CD4-positive, alpha-beta T cell treated with Interleukin-1 beta for 1 hour (primary cell): ENCODE measurements around the gene HECTD4.

Source experiments
- DNase-seq, 2 donors: peaks; one replicate each; pipeline ENCODE4 v3.0.0-alpha.2; 2020 to 2022

Gene HECTD4

DNA sequence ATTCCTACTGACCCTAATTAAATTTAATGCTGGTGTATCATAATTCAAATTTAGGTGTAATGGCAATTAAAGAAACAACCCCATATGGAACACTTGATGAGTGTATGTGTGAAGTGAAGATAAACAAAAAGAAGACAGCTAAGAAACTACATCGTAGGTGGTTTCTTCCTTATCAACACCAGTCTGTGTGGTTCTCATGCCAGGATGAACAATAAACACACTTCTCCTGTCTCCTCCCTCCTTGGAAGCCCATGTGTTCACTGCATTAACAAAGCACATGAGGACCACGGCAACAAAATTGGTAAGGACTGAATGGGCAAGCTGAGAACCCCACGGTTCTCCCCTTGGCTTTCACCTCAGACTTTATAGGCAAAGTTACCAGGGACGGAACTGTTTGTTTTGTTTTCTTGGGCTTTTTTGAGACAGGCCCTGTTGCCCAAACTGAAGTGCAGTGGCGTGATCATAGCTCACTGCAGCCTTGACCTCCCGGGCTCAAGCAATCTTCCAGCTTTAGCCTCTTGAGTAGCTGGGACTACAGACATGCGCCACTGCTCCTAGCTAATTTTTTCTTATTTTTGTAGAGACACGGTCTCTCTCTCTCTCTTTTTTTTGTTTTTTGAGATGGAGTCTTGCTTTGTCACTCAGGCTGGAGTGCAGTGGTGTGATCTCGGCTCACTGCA, 185.9 kb downstream of the HECTD4 start:
- DNase-seq, result no peak

DNA sequence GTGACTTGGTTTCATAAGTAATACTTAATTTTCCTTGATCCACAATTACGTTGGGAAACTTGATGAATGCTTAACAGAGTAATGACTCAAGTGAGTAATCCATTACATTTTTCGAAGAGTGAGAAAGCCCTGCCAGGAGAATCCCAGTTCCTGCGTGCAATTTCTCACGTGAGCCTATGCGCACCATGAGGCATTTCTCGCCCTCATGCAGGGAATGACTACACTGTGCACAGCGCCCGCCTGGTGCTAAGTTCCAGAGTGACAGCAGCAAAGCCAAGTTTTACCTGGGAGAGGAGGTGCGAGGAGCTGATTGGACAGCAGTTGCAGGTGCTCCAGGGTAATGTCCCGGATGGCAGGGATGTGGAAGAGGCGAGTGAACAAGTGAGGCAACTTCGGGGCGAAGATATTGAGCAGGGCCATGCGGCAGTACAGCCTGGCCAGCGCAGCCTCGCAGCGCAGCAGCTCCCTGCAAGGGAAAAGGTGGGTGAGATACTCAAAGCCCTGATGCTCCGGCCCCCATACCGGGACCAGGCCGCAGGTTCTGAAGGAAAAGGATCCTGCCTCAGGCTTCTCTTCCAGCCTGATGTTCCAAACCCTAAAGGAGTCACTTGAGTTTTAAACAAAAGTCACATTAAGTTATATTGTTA, 187.5 kb downstream of the HECTD4 start:
- no peak for DNase-seq

GRCh38 chr12:112192475-112192874, 189.8 kb downstream of the HECTD4 start:
- DNase-seq, result no peak

- DNase-seq, result no peak
Observed at GRCh38 chr12:112191840-112192321, 190.3 kb downstream of the HECTD4 start.

- DNase-seq, result no peak
Observed at GRCh38 chr12:112191201-112191600, 191.0 kb downstream of the HECTD4 start.

GRCh38 chr12:112190231-112191025, 191.8 kb downstream of the HECTD4 start:
- no peak for DNase-seq

GRCh38 chr12:112188130-112188830, 194.0 kb downstream of the HECTD4 start:
- DNase-seq, result no peak

DNA sequence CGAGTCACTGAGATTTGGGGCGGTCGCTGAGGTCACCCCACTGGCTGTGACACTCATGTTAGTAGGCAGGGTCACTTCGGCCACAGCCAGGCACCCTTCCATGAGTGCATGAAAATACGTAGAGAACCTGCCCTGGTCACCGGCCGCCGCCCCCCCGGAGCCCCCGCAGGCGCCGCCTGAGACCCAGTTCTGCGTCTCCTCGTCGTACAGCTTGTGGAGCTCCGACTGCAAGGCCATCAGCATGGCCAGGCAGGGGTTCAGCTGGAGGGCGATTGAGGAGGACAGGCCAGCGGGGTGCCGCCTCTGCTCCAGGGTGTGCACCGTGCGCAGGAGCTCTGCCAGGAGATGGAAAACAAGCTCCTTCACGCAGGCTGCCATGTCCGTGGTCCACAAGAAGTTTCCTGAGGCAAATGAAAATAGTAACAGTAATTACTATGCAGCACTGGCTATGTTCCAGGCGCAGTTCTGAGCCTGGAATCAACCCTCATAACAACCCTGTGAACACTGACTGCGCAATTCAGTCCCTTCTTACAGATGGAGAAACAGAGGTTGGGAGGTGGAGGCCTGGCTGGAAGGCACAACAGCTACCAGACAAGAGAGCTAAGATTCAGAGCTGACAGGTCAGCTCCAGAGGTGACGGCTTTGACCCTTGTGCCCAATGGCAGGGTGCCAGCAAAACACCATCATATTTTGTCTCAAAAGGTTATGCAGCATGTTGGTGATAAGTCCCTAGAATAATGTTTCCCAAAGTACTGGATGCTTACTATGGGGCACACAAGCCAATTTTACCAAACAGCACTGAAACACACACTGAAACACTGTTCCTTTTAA, 196.9 kb downstream of the HECTD4 start:
- DNase-seq, result no peak

DNA sequence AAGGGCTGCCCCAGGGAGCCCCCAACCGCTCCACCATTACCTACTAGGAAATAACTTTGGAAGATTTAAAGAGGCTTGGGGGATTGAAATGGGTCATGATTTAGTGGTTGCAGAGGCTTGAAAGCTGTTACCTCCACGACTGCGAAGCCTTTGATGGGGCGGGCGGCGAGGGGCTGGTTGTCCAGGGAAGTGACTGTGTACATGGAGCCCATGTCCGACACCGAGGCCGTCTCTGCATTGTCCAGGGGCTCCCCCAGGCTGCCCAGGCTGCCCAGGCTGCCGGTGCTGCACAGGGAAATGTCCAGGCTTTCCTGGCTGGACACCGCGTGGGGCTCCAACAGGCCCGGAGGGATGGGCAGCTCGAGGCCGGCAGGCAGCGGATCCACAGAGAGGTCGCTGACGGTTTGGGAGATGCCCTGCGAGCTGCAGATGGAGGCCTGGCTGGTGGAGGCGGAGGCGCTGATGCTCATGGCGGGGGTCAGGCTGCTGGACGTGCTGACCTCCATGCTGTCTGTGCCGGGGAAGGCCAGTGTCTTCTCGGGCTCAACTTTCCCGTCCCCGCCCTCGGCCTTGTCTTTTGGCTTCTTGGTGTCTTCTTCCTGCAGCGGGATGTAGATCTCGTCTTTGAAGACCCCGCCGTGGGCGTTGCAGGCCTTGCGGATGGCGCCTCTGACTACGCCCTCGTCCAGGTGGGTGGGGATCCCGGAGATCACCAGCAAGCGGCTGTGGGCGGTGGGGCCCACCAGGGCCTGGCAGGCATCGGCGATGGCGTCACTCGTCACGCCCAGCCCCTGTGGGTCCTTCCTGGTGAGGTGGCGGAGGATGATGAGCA, 198.0 kb downstream of the HECTD4 start:
- no peak for DNase-seq

GRCh38 chr12:112183141-112184021, 198.8 kb downstream of the HECTD4 start:
- no peak for DNase-seq

DNA sequence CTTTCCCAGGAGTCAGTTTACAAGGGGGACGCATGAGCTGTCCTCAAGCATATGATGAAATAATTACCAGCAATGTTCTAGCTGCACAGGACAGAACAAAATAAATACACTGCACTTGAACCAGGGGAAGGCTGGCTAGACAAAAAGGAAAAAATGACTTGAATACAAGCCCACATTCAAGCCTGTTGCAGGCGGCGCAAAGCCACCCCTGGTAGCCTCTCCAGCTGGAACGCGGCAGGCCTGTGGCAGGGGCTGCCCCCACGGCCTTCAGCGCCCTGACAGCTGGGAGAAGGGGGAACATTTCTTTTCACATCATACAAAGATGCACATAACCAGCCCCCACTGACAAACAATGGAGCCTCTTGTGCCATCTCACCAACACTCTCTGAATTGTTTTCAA, 199.7 kb downstream of the HECTD4 start:
- DNase-seq, result no peak

DNA sequence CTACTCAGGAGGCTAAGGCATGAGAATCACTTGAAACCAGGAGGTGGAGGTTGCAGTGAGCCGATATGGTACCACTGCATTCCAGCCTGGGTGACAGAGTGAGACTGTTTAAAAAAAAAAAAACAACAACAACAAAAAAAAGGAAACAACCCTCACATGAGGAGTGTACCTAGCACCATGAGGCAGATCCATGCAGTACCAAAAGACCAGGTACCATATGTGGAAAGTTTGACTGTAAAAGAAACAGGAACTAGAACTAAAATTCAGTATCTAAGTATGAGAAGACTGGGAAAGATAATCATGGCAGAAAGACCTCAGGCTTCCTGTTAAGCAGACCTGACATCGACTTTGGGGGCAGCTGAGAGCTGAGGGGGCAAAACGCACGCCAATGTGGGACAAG, 201.8 kb downstream of the HECTD4 start:
- DNase-seq, result no peak

DNA sequence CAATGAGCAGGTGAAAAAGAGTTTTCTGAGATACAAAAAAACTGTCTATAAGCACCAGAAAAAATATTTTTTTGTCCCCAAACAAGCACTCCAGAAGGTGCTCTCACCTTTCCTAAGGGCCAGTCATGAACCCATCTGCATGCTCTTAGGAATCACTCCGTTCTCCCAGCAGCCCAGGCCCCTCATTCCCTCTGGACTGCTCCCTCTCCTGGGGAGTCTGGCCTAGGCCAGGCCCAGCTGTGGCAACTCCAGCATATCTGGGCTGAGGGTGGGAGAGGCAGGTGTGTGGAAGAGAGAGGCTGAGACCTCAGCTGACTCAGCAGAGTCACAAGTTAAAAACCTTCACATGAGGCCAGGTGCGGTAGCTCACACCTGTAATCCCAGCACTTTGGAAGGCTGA, 202.3 kb downstream of the HECTD4 start:
- no peak for DNase-seq

- no peak for DNase-seq
Observed at GRCh38 chr12:112179341-112179740, 202.9 kb downstream of the HECTD4 start.

DNA sequence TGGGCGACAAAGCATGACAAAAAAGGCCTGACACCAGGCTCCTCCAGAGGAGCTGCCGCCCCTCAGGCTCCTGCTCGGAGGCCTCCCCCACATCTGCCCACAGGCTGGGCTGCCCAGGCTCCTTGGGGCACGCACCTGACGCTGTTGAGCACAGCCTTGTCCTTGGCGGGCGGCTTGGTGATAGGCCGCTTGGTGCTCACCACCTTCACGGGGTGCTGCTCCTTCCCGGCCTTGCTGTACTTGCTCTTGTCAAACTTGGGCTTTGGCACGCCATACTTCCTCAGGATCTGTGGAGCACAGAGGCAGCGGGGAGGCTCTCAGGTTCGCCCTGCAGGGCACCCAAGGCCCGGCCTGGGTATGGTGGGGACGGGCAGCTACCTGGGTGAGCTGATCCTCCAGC, 203.4 kb downstream of the HECTD4 start:
- DNase-seq, result no peak

- DNase-seq, result no peak
Observed at GRCh38 chr12:112176321-112177010, 205.8 kb downstream of the HECTD4 start.

DNA sequence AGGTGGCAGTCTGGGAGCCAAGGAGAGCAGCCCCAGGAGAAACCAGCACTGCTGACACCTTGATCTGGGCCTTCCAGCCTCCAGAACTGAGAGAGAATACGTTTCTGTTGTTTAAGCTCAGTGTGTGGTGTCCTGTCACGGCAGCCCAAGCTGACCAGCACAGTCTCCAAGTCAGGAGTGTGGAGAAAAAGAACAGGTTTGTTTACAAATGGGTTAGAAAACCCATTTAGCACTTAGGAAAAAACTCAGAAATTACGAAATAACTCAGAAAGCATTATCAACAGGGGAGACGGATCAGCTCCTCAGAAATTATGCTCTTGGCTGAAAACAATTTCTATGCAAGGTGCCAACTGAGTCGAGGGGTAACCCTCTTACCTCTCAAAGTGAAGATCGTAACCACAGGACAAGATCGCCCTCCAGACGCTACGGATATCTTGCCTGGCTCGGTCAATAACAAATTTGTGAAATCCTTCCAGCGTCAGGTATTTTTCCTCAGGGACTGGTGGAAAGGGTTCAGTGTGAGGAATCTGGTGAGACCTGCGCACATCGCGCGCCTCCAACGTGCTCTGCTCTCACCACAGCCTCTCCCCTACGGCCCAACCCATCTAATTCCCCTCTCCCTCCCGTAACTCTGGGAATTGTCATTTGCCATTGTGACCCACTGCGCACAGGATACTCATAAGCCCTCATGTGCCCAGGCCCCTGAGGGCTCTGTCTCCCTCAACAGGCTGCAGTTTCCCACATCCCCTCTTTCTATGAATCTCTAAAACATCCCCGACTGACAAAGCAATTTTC, 206.7 kb downstream of the HECTD4 start:
- DNase-seq, result no peak

GRCh38 chr12:112172556-112173324, 209.5 kb downstream of the HECTD4 start:
- DNase-seq, result no peak
